Gastrocnemius medialis (tissue), 4 donors: ENCODE data around the gene COBLL1.

Experiments
- CTCF ChIP-seq, 5 experiments: fragments of 450-650 bp in 3 of 5; fragments of 200-600 bp in 2 of 5; sonication (generic) in 2 of 5; IDR thresholded peaks in 4 of 5; conservative IDR thresholded peaks in 1 of 5; 1 replicate in 4 of 5; 2 replicates in 1 of 5; pipeline ENCODE4 v1.5.1; 2016 to 2019; ENCODE audit warnings: antibody characterized with exemption in 5 of 5, mild to moderate bottlenecking in 3 of 5, moderate library complexity in 3 of 5
- POLR2A ChIP-seq, 2 donors: fragments of 450-650 bp; IDR thresholded peaks; one replicate each; pipeline ENCODE4 v1.6.1; 2017; ENCODE audit warnings: antibody characterized with exemption in 2 of 2, mild to moderate bottlenecking in 2 of 2, moderate library complexity in 2 of 2

DNA sequence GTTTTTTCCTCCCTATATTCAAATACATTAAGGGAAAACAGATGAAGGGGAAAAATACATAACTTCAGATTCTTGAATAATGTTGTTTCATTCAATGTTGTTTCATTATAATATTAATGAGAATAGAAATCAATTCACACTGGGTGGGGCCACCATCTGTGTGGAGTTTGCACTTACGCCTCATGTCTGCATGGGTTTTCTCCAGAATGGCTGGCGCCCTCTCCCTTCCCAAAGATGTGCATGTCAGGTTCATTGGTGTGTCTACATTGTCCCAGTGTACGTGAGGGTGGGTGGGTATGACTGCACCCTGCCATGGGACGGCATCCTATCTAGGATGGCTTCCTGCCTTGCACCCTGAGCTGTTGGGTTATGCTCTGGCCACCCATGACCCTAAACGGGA is 51.7 kb downstream of the COBLL1 start:
- TF ChIP-seq CTCF (IDR thresholded peaks at IDR 0.05 in 4 of 5, conservative IDR thresholded peaks at IDR 0.05 in 1 of 5) = no peak
- TF ChIP-seq POLR2A (IDR thresholded peaks at IDR 0.05) = no peak
